ENCODE data around the gene SLC30A5.
"Not testable (repeated sequence)": the region's sequence is repeated elsewhere in the genome, so short reads cannot be mapped to it uniquely, and the experiment has no call there.

Gene SLC30A5

GRCh38 chr5:69093771-69094482 is at the start of gene SLC30A5:
Gene SLC30A5 (plus strand): TSS chr5:69094014. CDS start chr5:69094256, 242 bp downstream.
- Histone ChIP-seq H3K4me3 (peak within 1 kb of the TSS; percentile 80 to 97 (median 90)), H3K27ac (peak within 1 kb of the TSS; percentile 85 to 100 (median 97))

GRCh38 chr5:69045213-69045612 is 48.6 kb upstream of the SLC30A5 start:
- not testable (repeated sequence) for H3K4me3 ChIP-seq, H3K27ac ChIP-seq

- no peak overlapping the region for H3K4me3 ChIP-seq
- H3K27ac ChIP-seq = no peak overlapping the region
Observed at GRCh38 chr5:69046375-69046957, 47.3 kb upstream of the SLC30A5 start.

- Histone ChIP-seq H3K4me3 (no peak overlapping the region), H3K27ac (no peak overlapping the region)
Observed at GRCh38 chr5:69048230-69048629, 45.6 kb upstream of the SLC30A5 start.

- H3K4me3 ChIP-seq = no peak overlapping the region
- no peak overlapping the region for H3K27ac ChIP-seq
Observed at GRCh38 chr5:69049151-69049550, 44.7 kb upstream of the SLC30A5 start.

- Histone ChIP-seq H3K27ac (no peak overlapping the region), H3K4me3 (no peak overlapping the region)
Observed at GRCh38 chr5:69049796-69050195, 44.0 kb upstream of the SLC30A5 start.

- no peak overlapping the region for H3K27ac ChIP-seq
- H3K4me3 ChIP-seq = no peak overlapping the region
Observed at GRCh38 chr5:69050214-69050613, 43.6 kb upstream of the SLC30A5 start.

- H3K4me3 ChIP-seq = no peak overlapping the region
- H3K27ac ChIP-seq = no peak overlapping the region
Observed at GRCh38 chr5:69052181-69052580, 41.6 kb upstream of the SLC30A5 start.

GRCh38 chr5:69074664-69075521 is 18.9 kb upstream of the SLC30A5 start:
- no peak overlapping the region for H3K27ac ChIP-seq
- H3K4me3 ChIP-seq = no peak overlapping the region

- no peak overlapping the region for H3K4me3 ChIP-seq
- H3K27ac ChIP-seq = no peak overlapping the region
Observed at GRCh38 chr5:69075522-69076179, 18.2 kb upstream of the SLC30A5 start.

- Histone ChIP-seq H3K27ac (no peak overlapping the region), H3K4me3 (no peak overlapping the region)
Observed at GRCh38 chr5:69078921-69079540, 14.8 kb upstream of the SLC30A5 start.

- no peak overlapping the region for H3K27ac ChIP-seq
Observed at GRCh38 chr5:69079556-69079955, 14.3 kb upstream of the SLC30A5 start.

GRCh38 chr5:69083412-69083811 is 10.4 kb upstream of the SLC30A5 start:
- H3K27ac ChIP-seq = no peak overlapping the region
- H3K4me3 ChIP-seq = no peak overlapping the region

More at GRCh38 chr5:69079556-69079955, 14.3 kb upstream of the SLC30A5 start:
- H3K4me3 ChIP-seq = no peak overlapping the region

GRCh38 chr5:69084195-69084594 is 9.6 kb upstream of the SLC30A5 start:
- Histone ChIP-seq H3K4me3 (no peak overlapping the region), H3K27ac (no peak overlapping the region)

GRCh38 chr5:69084903-69085302 is 8.9 kb upstream of the SLC30A5 start:
- H3K4me3 ChIP-seq = no peak overlapping the region
- no peak overlapping the region for H3K27ac ChIP-seq

- no peak overlapping the region for H3K27ac ChIP-seq
- no peak overlapping the region for H3K4me3 ChIP-seq
Observed at GRCh38 chr5:69086206-69086605, 7.6 kb upstream of the SLC30A5 start.

GRCh38 chr5:69088006-69088405 is 5.8 kb upstream of the SLC30A5 start:
- H3K4me3 ChIP-seq, H3K27ac ChIP-seq: not testable (repeated sequence)

GRCh38 chr5:69090158-69090557 is 3.7 kb upstream of the SLC30A5 start:
- no peak overlapping the region for H3K27ac ChIP-seq
- H3K4me3 ChIP-seq = no peak overlapping the region

- H3K27ac ChIP-seq = no peak overlapping the region
- H3K4me3 ChIP-seq = no peak overlapping the region
Observed at GRCh38 chr5:69091771-69092170, 2.0 kb upstream of the SLC30A5 start.

GRCh38 chr5:69092969-69093368 is 845 bp upstream of the SLC30A5 start:
- no peak overlapping the region for H3K4me3 ChIP-seq
- H3K27ac ChIP-seq = peak overlapping the region in 2 of 21 experiments; percentile 38 to 100
